Liver (tissue), 9 donors: ENCODE data around the gene FADS2. TPM values are rescaled to one million over a fixed set of nuclear protein-coding genes. Genes with fewer than 3 reads are reported as not detected.

Experiments
- DNase-seq: peaks from one replicate; pipeline ENCODE4 v3.0.0-alpha.2; 2017; ENCODE audit warnings: low spot score
- H3K27ac ChIP-seq, 2 donors: one replicate each; pipeline ENCODE4 v1.7.0; 2013; ENCODE audit warnings: inconsistent platforms in 2 of 2, low read length in 2 of 2, control low read depth in 1 of 2, low read depth in 1 of 2, mild to moderate bottlenecking in 1 of 2
- H3K27me3 ChIP-seq, 4 donors: one replicate each; pipeline versions ENCODE4 v1.6.1 to v1.7.0; 2013; ENCODE audit warnings: low read length in 3 of 4, inconsistent platforms in 1 of 4, mild to moderate bottlenecking in 1 of 4, moderate library complexity in 1 of 4; ENCODE audit not compliant: control insufficient read depth in 4 of 4, insufficient read depth in 4 of 4
- H3K36me3 ChIP-seq, 4 donors: one replicate each; pipeline versions ENCODE4 v1.6.1 to v1.7.0; 2013; ENCODE audit warnings: low read length in 3 of 4, mild to moderate bottlenecking in 3 of 4, low read depth in 1 of 4, moderate library complexity in 1 of 4; ENCODE audit not compliant: control insufficient read depth in 4 of 4, insufficient read depth in 3 of 4
- H3K4me1 ChIP-seq, 4 donors: one replicate each; pipeline versions ENCODE4 v1.6.1 to v1.7.0; 2013; ENCODE audit warnings: low read length in 3 of 4, mild to moderate bottlenecking in 3 of 4, moderate library complexity in 1 of 4; ENCODE audit not compliant: control insufficient read depth in 4 of 4, insufficient read depth in 4 of 4
- H3K4me3 ChIP-seq, 3 donors: one replicate each; pipeline versions ENCODE4 v1.6.1 to v1.7.0; 2013; ENCODE audit warnings: low read length in 3 of 3, control low read depth in 1 of 3, low read depth in 1 of 3, mild to moderate bottlenecking in 1 of 3
- H3K9ac ChIP-seq, 2 donors: one replicate each; pipeline ENCODE4 v1.7.0; 2013; ENCODE audit warnings: low read length in 2 of 2, mild to moderate bottlenecking in 2 of 2, moderate library complexity in 2 of 2, control low read depth in 1 of 2, low read depth in 1 of 2
- H3K9me3 ChIP-seq, 4 donors: one replicate each; pipeline versions ENCODE4 v1.6.1 to v1.7.0; 2013; ENCODE audit warnings: low read length in 3 of 4; ENCODE audit not compliant: control insufficient read depth in 4 of 4
- ATF3 ChIP-seq: IDR thresholded peaks from 2 replicates; pipeline ENCODE4 v1.6.1; 2016; ENCODE audit warnings: antibody characterized with exemption
- CTCF ChIP-seq: fragments of 150-350 bp; IDR thresholded peaks from 2 replicates; pipeline ENCODE4 v1.5.1; 2017; ENCODE audit warnings: improper control_type of control experiment, low read depth, low read length; ENCODE audit not compliant: missing input control
- EGR1 ChIP-seq, 2 donors: IDR thresholded peaks; 2 replicates each; pipeline ENCODE4 v1.6.1; 2016 to 2018; ENCODE audit warnings: antibody characterized with exemption in 2 of 2, low read depth in 2 of 2
- FOXA1 ChIP-seq: IDR thresholded peaks from 2 replicates; pipeline ENCODE4 v1.6.1; 2016; ENCODE audit warnings: antibody characterized with exemption
- FOXA2 ChIP-seq: IDR thresholded peaks from 2 replicates; pipeline ENCODE4 v1.6.1; 2016; ENCODE audit warnings: antibody characterized with exemption
- GABPA ChIP-seq, 2 donors: IDR thresholded peaks in 1 of 2; conservative IDR thresholded peaks in 1 of 2; 2 replicates each; pipeline ENCODE4 v1.6.1; 2016; ENCODE audit warnings: antibody characterized with exemption in 2 of 2, mild to moderate bottlenecking in 1 of 2, moderate library complexity in 1 of 2
- HNF4A ChIP-seq, 2 donors: conservative IDR thresholded peaks; 2 replicates each; pipeline ENCODE4 v1.6.1; 2016; ENCODE audit warnings: antibody characterized with exemption in 2 of 2, mild to moderate bottlenecking in 2 of 2
- HNF4G ChIP-seq: IDR thresholded peaks from 2 replicates; pipeline ENCODE4 v1.6.1; 2016; ENCODE audit warnings: antibody characterized with exemption
- JUND ChIP-seq, 2 donors: IDR thresholded peaks; 2 replicates each; pipeline ENCODE4 v1.6.1; 2016; ENCODE audit warnings: antibody characterized with exemption in 2 of 2
- NR2F2 ChIP-seq: IDR thresholded peaks from 2 replicates; pipeline ENCODE4 v1.6.1; 2016; ENCODE audit warnings: antibody characterized with exemption
- RAD21 ChIP-seq, 2 donors: IDR thresholded peaks; 2 replicates each; pipeline ENCODE4 v1.6.1; 2016; ENCODE audit warnings: antibody characterized with exemption in 2 of 2, mild to moderate bottlenecking in 2 of 2
- REST ChIP-seq: IDR thresholded peaks from 2 replicates; pipeline ENCODE4 v1.6.1; 2016; ENCODE audit warnings: antibody characterized with exemption, mild to moderate bottlenecking
- RXRA ChIP-seq, 2 donors: IDR thresholded peaks; 2 replicates each; pipeline ENCODE4 v1.6.1; 2017 to 2018; ENCODE audit warnings: antibody characterized with exemption in 2 of 2, mild to moderate bottlenecking in 1 of 2
- SP1 ChIP-seq: IDR thresholded peaks from 2 replicates; pipeline ENCODE4 v1.6.1; 2018; ENCODE audit warnings: antibody characterized with exemption, mild to moderate bottlenecking
- TAF1 ChIP-seq: conservative IDR thresholded peaks from 2 replicates; pipeline ENCODE4 v1.6.1; 2016; ENCODE audit warnings: antibody characterized with exemption, mild to moderate bottlenecking
- YY1 ChIP-seq: IDR thresholded peaks from 2 replicates; pipeline ENCODE4 v1.6.1; 2016; ENCODE audit warnings: antibody characterized with exemption, mild to moderate bottlenecking
- WGBS: extraction: QIAGEN DNeasy Blood & Tissue Kit; methylation state at CpG from one replicate; pipeline ENCODE4 v1.1.7; 2013; 5-methylcytosine and 5-hydroxymethylcytosine counted together
- polyA plus RNA-seq, 2 donors: library from polyadenylated mRNA; stranded (reverse) in 1 of 2; unstranded in 1 of 2; fragments of 200-250 nt in 1 of 2; fragments of >200 nt in 1 of 2; fragmentation: Nextera tagmentation in 1 of 2; extraction: Ambion mirVana in 1 of 2; gene quantifications; one replicate each; pipeline versions ENCODE4 v1.2.1 to v1.2.3, GENCODE V29; 2013 to 2015
- total RNA-seq, 2 donors: library from RNA; depleted of rRNA; stranded (reverse); fragments of >200 nt; gene quantifications; one replicate each; pipeline ENCODE4 v1.2.3, GENCODE V29; 2014
- TF ChIP-seq, protein P1 (sequence below): IDR thresholded peaks from 2 replicates; pipeline ENCODE4 v1.6.1; 2016; ENCODE audit warnings: antibody characterized with exemption
- TF ChIP-seq, protein P2 (sequence below): IDR thresholded peaks from 2 replicates; pipeline ENCODE4 v1.6.1; 2016; ENCODE audit warnings: antibody characterized with exemption
- donor health status: healthy.
- donor health status: healthy.
- donor health status: healthy.
- donor health status: healthy.
- donor health status: healthy.

Gene FADS2
- total and polyA plus RNA-seq, 4 donors, result 2.8 to 281 (median 84.9) TPM

GRCh38 chr11:61864814-61865775 is 37.0 kb downstream of the FADS2 start:
- no peak for TF ChIP-seq FOXA1
- TF ChIP-seq SP1, result no peak
- TF ChIP-seq, protein P1, sequence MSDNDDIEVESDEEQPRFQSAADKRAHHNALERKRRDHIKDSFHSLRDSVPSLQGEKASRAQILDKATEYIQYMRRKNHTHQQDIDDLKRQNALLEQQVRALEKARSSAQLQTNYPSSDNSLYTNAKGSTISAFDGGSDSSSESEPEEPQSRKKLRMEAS, result no peak
- TF ChIP-seq JUND (IDR thresholded peaks at IDR 0.05), result no peak
- TF ChIP-seq GABPA (IDR thresholded peaks at IDR 0.05 in 1 of 2, conservative IDR thresholded peaks at IDR 0.05 in 1 of 2), result no peak
- no peak for TF ChIP-seq RXRA (IDR thresholded peaks at IDR 0.05)
- TF ChIP-seq NR2F2, result no peak
- TF ChIP-seq YY1, result no peak
- TF ChIP-seq ATF3, result no peak
- TF ChIP-seq EGR1 (IDR thresholded peaks at IDR 0.05; ENCODE audit: low read depth in 2 of 2), result no peak
- no peak for TF ChIP-seq FOXA2
- TF ChIP-seq, protein P2, sequence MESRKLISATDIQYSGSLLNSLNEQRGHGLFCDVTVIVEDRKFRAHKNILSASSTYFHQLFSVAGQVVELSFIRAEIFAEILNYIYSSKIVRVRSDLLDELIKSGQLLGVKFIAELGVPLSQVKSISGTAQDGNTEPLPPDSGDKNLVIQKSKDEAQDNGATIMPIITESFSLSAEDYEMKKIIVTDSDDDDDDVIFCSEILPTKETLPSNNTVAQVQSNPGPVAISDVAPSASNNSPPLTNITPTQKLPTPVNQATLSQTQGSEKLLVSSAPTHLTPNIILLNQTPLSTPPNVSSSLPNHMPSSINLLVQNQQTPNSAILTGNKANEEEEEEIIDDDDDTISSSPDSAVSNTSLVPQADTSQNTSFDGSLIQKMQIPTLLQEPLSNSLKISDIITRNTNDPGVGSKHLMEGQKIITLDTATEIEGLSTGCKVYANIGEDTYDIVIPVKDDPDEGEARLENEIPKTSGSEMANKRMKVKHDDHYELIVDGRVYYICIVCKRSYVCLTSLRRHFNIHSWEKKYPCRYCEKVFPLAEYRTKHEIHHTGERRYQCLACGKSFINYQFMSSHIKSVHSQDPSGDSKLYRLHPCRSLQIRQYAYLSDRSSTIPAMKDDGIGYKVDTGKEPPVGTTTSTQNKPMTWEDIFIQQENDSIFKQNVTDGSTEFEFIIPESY, result no peak
- no peak for TF ChIP-seq RAD21 (IDR thresholded peaks at IDR 0.05)
- no peak for TF ChIP-seq TAF1
- TF ChIP-seq HNF4G, result no peak
- TF ChIP-seq CTCF, result no peak
- TF ChIP-seq REST, result no peak
- TF ChIP-seq HNF4A (conservative IDR thresholded peaks at IDR 0.05), result no peak
- DNase-seq, result no peak
- H3K27me3 ChIP-seq, result no peaks in the 10 kb centered on the region
- no peak overlapping the region for H3K9ac ChIP-seq
- H3K4me1 ChIP-seq, result no peaks in the 10 kb centered on the region
- H3K27ac ChIP-seq, result no peak overlapping the region
- H3K9me3 ChIP-seq, result no peaks in the 10 kb centered on the region
- no peak overlapping the region for H3K4me3 ChIP-seq
- peaks cover 3 to 33% (median 6%) of the 10 kb centered on the region in 4 donors for H3K36me3 ChIP-seq
- 95% methylated on average over 20 of the region's 20 CpGs for WGBS
